Stimulated activated CD8-positive, alpha-beta memory T cell treated with anti-CD3 and anti-CD28 coated beads, Interleukin-15, amount 100 ng/mL, for 4 hours (primary cell): ENCODE data around the gene SLC25A6.
"Not testable (repeated sequence)": the region's sequence is repeated elsewhere in the genome, so short reads cannot be mapped to it uniquely, and the experiment has no call there.

Experiments
- DNase-seq, 2 donors: peaks; one replicate each; pipeline ENCODE4 v3.0.0-alpha.2; 2020; ENCODE audit warnings: low read depth in 2 of 2

Gene SLC25A6

DNA sequence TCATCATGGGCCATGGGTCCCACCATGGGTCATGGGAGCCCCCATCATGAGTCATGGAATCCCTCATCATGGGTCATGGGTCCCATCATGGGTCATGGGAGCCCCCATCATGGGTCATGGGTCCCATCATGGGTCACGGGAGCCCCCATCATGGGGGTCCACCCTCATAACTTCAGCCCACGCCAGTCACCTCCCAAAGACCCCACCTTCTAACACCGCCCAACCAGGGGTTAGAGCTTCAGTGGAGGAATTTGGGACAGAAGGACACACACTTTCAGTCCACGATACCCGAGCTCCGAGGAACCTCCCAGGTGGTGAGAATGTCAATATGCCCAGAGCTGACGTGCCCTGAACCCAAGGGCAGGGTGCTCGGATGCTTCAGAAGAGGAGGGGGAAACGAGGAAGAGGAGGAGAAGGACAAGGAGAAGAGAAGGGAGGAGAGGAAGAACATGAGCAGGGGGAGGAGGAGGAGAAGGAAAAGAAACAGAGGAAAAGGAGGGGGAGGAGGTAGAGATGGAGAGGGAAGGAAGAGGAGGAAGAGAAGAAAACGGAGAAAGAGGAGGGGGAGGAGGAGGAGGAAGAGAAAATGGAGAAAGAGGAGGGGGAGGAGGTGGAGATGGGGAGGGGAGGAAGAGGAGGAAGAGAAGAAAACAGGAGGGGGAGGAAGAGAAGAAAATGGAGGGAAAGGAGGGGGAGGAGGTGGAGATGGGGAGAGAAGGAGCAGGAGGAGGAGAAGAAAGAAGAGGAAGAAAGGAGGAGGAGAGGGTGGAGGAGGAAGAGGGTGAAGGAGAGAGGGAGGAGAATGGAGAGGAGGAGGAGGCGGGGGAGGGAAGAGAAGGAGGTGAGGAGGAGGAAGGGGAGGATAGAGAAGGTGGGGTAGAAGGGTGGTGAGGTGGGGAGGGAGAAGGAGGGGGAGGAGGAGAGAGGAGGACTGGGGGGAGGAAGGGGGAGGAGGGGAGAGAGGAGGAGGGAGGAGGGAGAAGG lies 37.6 kb downstream of the SLC25A6 start:
- no peak for DNase-seq

DNA sequence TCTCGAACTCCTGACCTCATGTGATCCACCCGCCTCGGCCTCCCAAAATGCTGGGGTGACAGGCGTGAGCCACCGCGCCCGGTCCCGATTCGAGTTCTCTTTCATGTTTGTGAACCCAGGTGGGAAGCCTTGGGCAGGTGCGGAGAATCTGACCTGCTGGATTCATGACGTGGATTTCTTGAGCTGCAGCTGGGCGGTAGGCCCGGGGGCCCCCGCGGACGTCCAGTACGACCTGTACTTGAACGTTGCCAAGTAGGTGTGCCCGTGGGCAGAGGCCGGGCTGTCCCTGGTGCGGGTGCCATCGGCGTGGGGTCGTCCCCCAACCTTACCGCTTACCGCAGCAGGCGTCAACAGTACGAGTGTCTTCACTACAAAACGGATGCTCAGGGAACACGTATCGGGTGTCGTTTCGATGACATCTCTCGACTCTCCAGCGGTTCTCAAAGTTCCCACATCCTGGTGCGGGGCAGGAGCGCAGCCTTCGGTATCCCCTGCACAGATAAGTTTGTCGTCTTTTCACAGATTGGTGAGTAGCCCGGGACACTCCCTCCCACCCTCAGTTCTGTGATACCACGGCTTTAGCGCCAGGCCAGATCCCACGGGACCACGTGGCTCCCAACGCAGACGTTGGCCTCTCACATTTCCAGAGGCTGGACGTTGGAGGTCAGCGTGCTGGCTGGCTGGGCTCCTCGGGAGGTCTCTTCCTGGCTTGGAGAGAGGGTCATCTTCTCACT lies 39.8 kb downstream of the SLC25A6 start:
- no peak for DNase-seq

DNA sequence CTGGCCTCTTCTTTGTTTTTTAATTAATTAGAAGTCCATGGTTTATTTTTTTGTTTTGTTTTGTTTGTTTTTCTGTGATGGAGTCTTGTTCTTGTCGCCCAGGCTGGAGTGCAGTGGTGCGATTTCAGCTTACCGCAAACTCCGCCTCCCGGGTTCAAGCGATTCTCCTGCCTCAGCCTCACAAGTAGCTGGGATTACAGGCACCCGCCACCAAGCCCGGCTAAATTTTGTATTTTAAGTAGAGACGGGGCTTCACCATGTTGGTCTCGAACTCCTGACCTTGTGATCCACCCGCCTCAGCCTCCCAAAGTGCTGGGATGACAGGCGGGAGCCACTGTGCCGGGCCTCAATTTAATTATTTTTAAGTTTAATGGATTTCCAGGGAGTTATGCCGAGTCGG lies 42.3 kb downstream of the SLC25A6 start:
- DNase-seq, result not testable (repeated sequence)

DNA sequence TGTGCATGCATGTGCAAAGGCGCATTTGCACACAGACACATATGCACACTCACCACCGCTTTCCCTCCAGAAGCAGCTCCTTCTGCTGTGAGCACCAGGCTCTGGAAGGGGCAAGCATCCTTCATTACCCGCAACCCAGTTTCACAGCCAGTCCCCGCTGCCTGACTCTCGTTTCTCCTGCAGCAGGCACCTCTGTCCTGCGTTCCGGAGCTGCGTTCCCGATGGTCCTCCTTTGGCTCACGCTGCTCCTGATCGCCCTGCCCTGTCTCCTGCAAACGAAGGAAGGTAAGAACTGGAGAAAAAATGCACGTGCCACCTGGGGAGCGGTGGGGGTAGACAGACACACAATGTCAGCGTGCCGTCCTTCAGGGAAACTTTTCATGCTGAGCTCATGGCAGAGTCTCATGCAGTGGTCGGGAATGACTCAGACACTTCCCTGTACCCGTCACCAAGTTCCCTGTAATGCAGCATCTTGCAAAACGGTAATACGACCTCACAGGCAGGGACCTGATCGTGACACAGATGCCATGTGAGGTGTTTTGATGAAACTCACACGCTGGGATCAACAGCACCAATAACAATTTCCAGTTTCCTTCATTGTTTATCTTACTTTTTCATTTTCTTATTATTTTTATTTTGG lies 50.2 kb downstream of the SLC25A6 start:
- DNase-seq, result no peak

DNA sequence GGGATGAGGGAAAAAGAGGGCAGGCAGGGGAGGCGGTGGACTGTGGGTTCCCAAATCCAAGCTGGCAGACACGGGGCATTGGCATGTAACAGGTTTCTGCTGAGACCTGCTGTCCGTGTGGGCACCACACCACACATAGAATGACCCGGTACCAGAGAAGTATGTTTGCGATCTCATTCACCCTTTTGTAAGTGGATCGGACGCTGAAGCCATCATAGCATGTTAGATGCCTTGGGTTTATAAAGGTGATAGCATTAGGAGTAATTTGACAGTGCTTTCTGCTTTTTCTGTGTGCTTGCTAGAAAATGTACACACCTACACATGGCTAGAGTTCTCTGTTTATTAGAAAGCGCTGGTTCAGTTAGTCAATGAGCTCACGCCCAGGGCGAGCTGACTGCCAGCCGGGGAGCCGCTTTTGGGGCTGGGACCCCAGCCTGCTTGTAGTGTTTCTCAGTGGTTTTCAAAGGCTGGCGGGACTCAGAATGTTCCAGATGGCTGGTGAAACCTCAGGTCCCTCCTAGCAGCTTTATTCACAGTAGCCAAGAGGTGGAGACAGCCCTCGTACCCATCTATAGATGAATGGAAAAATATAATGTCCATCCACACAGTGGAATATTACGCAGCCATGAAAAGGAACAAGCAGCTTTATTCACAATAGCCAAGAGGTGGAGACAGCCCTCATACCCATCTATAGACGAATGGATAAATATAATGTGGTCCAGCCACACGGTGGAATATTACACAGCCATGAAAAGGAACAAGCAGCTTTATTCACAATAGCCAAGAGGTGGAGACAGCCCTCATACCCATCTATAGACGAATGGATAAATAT lies 54.7 kb downstream of the SLC25A6 start:
- DNase-seq, result no peak

DNA sequence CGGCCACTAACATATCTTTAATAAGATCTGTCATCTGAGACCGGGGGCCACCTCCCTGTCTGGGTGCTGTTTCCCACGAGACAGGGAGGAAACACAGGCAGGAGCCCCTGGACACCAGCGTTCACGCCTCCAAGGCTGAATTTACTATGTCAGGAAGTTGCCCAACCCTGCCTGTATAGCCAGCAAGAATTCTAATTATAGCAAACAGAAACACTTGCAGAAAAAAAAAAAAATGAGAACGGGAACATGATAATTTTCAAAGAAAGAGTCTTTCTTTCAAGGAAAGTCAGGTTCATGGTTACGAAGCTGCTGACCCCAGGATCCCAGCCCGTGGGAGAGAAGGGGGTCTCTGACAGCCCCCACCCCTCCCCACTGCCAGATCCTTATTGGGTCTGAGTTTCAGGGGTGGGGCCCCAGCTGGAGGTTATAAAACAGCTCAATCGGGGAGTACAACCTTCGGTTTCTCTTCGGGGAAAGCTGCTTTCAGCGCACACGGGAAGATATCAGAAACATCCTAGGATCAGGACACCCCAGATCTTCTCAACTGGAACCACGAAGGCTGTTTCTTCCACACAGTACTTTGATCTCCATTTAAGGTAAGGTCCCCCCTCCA lies 55.5 kb downstream of the SLC25A6 start, which contains the start of gene IL3RA:
Gene IL3RA (plus strand): TSS at position 455 of the 613 bp plus-strand sequence. CDS start 4,981 bp downstream, outside the sequence.
- no peak for DNase-seq
